Right lobe of liver (tissue), 4 donors: ENCODE measurements around the gene GALNT5.

Experiments
- POLR2A ChIP-seq: fragments of 450-650 bp; IDR thresholded peaks from one replicate; pipeline ENCODE4 v1.6.1; 2017; ENCODE audit warnings: antibody characterized with exemption, mild to moderate bottlenecking
- TF ChIP-seq, protein P1 (sequence below), 4 donors: fragments of 200-600 bp in 3 of 4; fragments of 450-650 bp in 1 of 4; IDR thresholded peaks; one replicate each; pipeline versions ENCODE4 v1.5.1 to v1.8.0; 2016 to 2022; ENCODE audit warnings: antibody characterized with exemption in 4 of 4, mild to moderate bottlenecking in 2 of 4
- donor health status: DM: no; HTN: no; CAD: no.
- donor health status: DM: no; HTN: no; CAD: no.
- donor health status: DM: no; HTN: yes; CAD: no.

DNA sequence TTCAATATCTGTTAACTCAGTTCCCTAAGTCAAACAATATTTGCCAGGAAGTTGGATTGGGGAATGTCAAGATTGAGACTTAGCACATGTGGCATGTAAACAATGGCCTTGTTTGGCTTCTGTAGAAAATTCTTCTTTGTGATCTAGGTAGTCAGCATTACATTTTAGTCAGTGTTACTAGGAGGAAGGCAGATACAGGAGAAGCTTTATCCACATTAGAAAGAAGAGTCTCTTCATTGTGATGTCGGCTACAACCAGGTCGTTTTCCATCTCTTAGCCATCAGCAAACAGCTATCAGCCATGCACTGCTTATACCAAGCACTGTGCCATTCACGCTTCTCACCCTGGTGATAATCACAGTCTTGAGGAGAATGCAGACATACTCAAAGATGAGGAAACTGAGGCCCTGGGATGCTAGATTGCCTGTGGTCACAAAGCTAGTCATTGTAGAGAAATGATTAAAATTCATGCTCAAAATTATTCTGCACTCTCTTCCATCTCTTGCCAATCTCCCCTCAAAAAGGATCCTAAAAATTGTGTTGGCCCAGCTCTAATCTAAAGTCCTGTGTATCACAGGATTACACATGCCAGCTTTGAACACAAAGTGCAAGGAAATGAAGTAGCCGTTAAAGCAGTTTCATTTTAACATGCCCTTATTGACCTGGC lies 3.2 kb downstream of the GALNT5 start:
- no peak for TF ChIP-seq POLR2A
- TF ChIP-seq, protein P1, sequence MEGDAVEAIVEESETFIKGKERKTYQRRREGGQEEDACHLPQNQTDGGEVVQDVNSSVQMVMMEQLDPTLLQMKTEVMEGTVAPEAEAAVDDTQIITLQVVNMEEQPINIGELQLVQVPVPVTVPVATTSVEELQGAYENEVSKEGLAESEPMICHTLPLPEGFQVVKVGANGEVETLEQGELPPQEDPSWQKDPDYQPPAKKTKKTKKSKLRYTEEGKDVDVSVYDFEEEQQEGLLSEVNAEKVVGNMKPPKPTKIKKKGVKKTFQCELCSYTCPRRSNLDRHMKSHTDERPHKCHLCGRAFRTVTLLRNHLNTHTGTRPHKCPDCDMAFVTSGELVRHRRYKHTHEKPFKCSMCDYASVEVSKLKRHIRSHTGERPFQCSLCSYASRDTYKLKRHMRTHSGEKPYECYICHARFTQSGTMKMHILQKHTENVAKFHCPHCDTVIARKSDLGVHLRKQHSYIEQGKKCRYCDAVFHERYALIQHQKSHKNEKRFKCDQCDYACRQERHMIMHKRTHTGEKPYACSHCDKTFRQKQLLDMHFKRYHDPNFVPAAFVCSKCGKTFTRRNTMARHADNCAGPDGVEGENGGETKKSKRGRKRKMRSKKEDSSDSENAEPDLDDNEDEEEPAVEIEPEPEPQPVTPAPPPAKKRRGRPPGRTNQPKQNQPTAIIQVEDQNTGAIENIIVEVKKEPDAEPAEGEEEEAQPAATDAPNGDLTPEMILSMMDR (IDR thresholded peaks at IDR 0.05), result no peak
